ENCODE measurements around the gene PHOX2A.

PHOX2A gene

DNA sequence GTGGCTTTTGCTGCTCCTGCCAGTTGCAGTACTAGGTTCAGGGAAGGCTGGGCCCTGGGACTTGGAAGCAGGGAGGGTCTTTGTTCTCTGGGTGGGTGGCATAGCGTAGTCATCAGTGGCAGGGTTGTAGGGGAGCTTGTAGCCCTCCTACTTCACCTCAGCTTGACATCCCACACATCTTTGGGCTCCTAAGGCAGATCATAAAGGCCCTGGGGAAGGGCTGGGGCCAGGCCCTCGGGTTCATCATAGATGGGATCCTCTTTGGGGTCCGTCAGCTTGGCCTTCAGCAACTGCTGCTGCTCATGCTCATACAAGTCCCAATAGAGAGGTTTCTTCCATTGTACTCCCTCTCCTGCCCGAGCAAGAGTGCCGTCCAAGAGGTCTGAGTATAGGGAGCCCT lies 6.0 kb upstream of the PHOX2A start:
- DNase-seq (ENCODE audit: insufficient read length, low spot score) = no peak
- no peak for TF ChIP-seq CTCF (IDR thresholded peaks at IDR 0.05; ENCODE audit: insufficient read depth, missing control alignments)
- no peak for FAIRE-seq

GRCh38 chr11:72247584-72247983 lies 3.6 kb upstream of the PHOX2A start:
- FAIRE-seq (no peak), DNase-seq (ENCODE audit: insufficient read length, low spot score) (no peak)
- no peak for TF ChIP-seq CTCF (IDR thresholded peaks at IDR 0.05; ENCODE audit: insufficient read depth, missing control alignments)

DNA sequence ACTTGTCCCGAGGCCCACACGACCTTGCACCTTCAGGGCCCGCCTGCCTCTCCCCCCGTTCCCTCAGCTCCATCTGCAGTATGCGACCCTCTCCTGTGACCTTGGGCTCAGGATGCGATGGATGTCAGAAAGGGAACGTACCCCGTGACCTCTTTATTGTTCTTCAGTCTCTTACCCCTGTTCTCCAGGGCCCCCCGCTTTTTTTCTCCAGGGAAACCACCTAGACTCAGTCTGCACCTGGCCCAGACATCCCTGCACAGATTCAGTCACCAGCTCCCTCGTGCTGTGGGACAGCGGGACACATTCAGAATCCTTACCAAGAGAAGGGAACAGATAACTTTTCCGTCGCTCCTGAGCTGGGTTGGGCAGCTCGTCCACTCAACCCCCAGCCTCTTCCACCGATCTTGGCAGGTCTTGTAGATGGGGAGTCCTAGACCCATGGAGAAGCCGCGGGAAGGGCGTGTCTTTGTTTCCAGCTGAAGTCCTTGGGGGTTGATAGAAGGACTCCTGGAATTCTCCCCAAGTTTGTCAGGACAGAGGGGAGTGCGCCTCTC lies 1.4 kb upstream of the PHOX2A start:
- no peak for FAIRE-seq
- no peak for DNase-seq (ENCODE audit: insufficient read length, low spot score)
- TF ChIP-seq CTCF (IDR thresholded peaks at IDR 0.05; ENCODE audit: insufficient read depth, missing control alignments) = no peak

DNA sequence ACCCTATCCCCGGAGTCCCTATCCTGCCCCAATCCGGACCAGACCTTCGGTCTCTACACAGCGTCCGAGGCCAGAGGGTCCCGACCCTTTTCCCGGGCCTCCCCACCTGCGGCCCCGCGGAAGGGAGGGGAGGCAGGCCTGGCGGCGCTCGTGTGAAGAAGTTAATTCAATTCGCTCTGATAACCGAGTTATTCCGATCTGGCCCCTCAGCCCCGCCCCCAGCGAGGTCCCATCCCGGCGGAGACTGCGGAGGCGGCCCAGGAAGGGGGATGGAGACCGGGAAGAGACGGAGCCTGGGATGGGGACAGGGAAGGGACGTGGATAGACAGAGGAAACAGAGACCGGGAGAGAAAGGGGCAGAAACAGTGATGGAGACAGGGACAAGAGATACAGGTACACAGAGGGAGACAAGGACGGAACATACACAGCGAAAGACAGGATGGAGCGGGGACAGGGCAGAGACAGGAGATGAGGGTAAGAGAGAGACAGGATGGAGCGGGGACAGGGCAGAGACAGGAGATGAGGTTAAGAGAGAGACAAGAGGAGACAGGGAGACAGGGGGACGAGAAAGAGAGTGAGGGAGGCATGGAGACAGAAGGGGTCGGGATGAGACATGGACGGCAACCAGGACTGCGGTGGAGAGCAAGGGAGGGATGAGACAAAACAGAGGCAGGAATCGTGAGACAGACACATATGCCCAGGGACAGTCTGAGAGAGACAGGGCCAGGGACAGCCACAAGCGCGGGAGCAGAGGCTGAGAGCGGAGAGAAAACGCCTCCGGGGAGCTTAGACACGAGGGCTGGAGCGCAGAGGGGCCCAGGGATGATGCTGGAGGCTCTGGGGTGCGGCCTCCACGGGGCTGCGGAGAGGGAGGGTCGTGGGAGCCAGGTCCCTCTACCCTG lies 636 bp upstream of the PHOX2A start:
- DNase-seq (ENCODE audit: insufficient read length, low spot score) (no peak), FAIRE-seq (no peak)
- no peak for TF ChIP-seq CTCF (IDR thresholded peaks at IDR 0.05; ENCODE audit: insufficient read depth, missing control alignments)

DNA sequence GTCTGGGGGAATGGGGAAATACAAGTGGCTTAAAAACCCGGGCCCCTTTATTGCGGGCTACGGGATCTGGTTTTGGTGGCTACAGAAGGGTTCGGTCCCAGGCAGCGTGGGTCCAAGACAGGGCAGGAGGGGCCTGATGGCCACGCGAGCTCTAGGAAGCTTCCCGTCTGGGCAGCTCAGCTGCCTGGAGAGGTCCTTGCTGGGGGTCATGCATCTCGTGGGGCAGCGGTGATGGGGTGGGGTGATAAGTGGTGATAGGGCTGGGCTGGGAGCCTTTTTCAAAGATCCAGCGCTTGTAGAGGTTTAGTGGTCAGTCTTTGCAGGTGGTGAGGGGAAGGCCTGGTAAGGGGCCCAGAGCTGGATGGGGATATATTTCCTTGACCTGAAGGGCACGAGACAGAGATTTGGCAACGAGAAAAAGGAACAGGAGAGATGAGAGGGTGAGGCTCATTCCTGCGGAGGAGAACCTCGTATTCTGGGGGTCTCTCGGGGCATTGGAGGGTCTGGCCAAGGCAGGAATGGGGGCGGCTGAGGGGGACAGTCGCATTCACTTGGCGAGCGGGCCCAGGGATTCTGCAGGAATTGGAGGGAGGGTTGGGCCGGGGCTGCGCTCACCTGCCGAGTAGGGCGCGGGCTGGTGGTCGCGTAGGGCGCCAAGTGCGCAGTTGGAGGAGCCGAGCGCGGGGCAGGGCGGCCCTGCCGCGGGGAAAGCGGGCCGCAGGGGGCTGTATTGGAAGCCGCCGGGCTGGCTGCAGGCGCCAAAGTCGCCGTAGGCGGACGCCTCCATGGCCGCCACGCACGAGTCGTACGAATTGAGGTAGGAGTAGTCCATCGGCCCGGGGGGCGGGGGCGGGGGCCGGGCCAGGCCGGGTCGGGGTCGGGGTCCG lies 560 bp downstream of the PHOX2A start:
- DNase-seq (ENCODE audit: insufficient read length, low spot score) = no peak
- FAIRE-seq = no peak
- TF ChIP-seq CTCF (IDR thresholded peaks at IDR 0.05; ENCODE audit: insufficient read depth, missing control alignments) = no peak

DNA sequence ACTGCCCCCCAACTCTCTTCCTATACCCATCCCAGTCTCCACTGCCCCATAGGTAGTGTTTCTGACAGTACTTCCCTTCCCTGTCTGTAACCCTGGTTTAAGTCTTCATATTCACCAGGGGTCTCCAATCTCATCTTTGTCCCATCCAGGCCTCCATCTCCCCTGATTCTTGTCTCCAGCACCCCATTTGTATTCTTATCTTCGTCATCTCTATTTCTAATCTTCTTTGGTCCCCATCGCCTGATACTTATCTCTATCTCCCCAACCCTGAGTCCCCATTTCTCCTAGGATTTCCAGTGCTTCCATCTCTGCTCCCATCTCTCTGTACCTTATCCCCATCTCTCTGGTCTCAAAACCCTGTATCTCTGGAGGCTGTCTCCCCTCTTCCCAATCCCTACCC lies 1.8 kb downstream of the PHOX2A start:
- TF ChIP-seq CTCF (IDR thresholded peaks at IDR 0.05; ENCODE audit: insufficient read depth, missing control alignments) = no peak
- DNase-seq (ENCODE audit: insufficient read length, low spot score) = no peak
- FAIRE-seq = no peak

All from D721Med (cell line).